IPS-18a (cell line): Measurements from ENCODE around the gene UBE2E2.
"Not testable (repeated sequence)": the region's sequence is repeated elsewhere in the genome, so short reads cannot be mapped to it uniquely, and the experiment has no call there.

Source experiments
- H3K27ac ChIP-seq: one replicate; pipeline ENCODE4 v1.5.1; 2013; ENCODE audit warnings: low read length
- H3K27me3 ChIP-seq: one replicate; pipeline ENCODE4 v1.6.1; 2013; ENCODE audit warnings: mild to moderate bottlenecking, low read length; ENCODE audit not compliant: control insufficient read depth, insufficient read depth
- H3K36me3 ChIP-seq: one replicate; pipeline ENCODE4 v1.6.1; 2013; ENCODE audit warnings: low read depth, low read length; ENCODE audit not compliant: control insufficient read depth
- H3K4me1 ChIP-seq: one replicate; pipeline ENCODE4 v1.6.1; 2013; ENCODE audit warnings: low read depth, low read length; ENCODE audit not compliant: control insufficient read depth
- H3K4me3 ChIP-seq: one replicate; pipeline ENCODE4 v1.5.1; 2013; ENCODE audit warnings: low read length
- H3K9ac ChIP-seq: one replicate; pipeline ENCODE4 v1.6.1; 2013; ENCODE audit warnings: mild to moderate bottlenecking, low read length, moderate library complexity
- H3K9me3 ChIP-seq: one replicate; pipeline ENCODE4 v1.6.1; 2013; ENCODE audit warnings: low read depth, low read length; ENCODE audit not compliant: control insufficient read depth

UBE2E2 gene

GRCh38 chr3:23319366-23320312, 116.5 kb downstream of the UBE2E2 start:
- no peaks in the 10 kb centered on the region for H3K36me3 ChIP-seq
- no peaks in the 10 kb centered on the region for H3K4me1 ChIP-seq
- H3K9me3 ChIP-seq, result no peaks in the 10 kb centered on the region
- no peak overlapping the region for H3K9ac ChIP-seq
- no peak overlapping the region for H3K27ac ChIP-seq
- H3K4me3 ChIP-seq, result no peak overlapping the region
- H3K27me3 ChIP-seq, result no peaks in the 10 kb centered on the region

- no peaks in the 10 kb centered on the region for H3K36me3 ChIP-seq
- H3K9me3 ChIP-seq, result no peaks in the 10 kb centered on the region
- H3K9ac ChIP-seq, result no peak overlapping the region
- no peaks in the 10 kb centered on the region for H3K27me3 ChIP-seq
- no peak overlapping the region for H3K27ac ChIP-seq
- no peaks in the 10 kb centered on the region for H3K4me1 ChIP-seq
- no peak overlapping the region for H3K4me3 ChIP-seq
Measured at GRCh38 chr3:23320586-23321570, 117.8 kb downstream of the UBE2E2 start.

GRCh38 chr3:23324745-23325144, 121.6 kb downstream of the UBE2E2 start:
- no peaks in the 10 kb centered on the region for H3K27me3 ChIP-seq
- no peaks in the 10 kb centered on the region for H3K4me1 ChIP-seq
- no peak overlapping the region for H3K4me3 ChIP-seq
- no peaks in the 10 kb centered on the region for H3K36me3 ChIP-seq
- H3K27ac ChIP-seq, result no peak overlapping the region
- no peaks in the 10 kb centered on the region for H3K9me3 ChIP-seq
- no peak overlapping the region for H3K9ac ChIP-seq

- Histone ChIP-seq H3K9me3 (no peaks in the 10 kb centered on the region), H3K36me3 (no peaks in the 10 kb centered on the region), H3K4me3 (no peak overlapping the region), H3K27ac (no peak overlapping the region), H3K27me3 (no peaks in the 10 kb centered on the region), H3K9ac (no peak overlapping the region), H3K4me1 (no peaks in the 10 kb centered on the region)
Measured at GRCh38 chr3:23325466-23326065, 122.4 kb downstream of the UBE2E2 start.

- Histone ChIP-seq H3K4me1 (no peaks in the 10 kb centered on the region), H3K36me3 (no peaks in the 10 kb centered on the region), H3K4me3 (no peak overlapping the region), H3K27ac (no peak overlapping the region), H3K9me3 (no peaks in the 10 kb centered on the region), H3K27me3 (no peaks in the 10 kb centered on the region), H3K9ac (no peak overlapping the region)
Measured at GRCh38 chr3:23329471-23330105, 126.5 kb downstream of the UBE2E2 start.

- Histone ChIP-seq H3K4me1 (no peaks in the 10 kb centered on the region), H3K36me3 (no peaks in the 10 kb centered on the region)
Measured at GRCh38 chr3:23330568-23330967, 127.4 kb downstream of the UBE2E2 start.

GRCh38 chr3:23331141-23331935, 128.2 kb downstream of the UBE2E2 start:
- H3K4me1 ChIP-seq, result no peaks in the 10 kb centered on the region
- no peak overlapping the region for H3K27ac ChIP-seq
- H3K4me3 ChIP-seq, result no peak overlapping the region
- H3K9me3 ChIP-seq, result no peaks in the 10 kb centered on the region
- H3K27me3 ChIP-seq, result no peaks in the 10 kb centered on the region
- no peak overlapping the region for H3K9ac ChIP-seq
- no peaks in the 10 kb centered on the region for H3K36me3 ChIP-seq

More at GRCh38 chr3:23330568-23330967, 127.4 kb downstream of the UBE2E2 start:
- Histone ChIP-seq H3K9me3 (no peaks in the 10 kb centered on the region), H3K27me3 (no peaks in the 10 kb centered on the region), H3K9ac (no peak overlapping the region), H3K27ac (no peak overlapping the region), H3K4me3 (no peak overlapping the region)

- Histone ChIP-seq H3K4me1 (no peaks in the 10 kb centered on the region), H3K27me3 (no peaks in the 10 kb centered on the region), H3K9me3 (no peaks in the 10 kb centered on the region), H3K4me3 (no peak overlapping the region), H3K36me3 (no peaks in the 10 kb centered on the region), H3K27ac (no peak overlapping the region), H3K9ac (no peak overlapping the region)
Measured at GRCh38 chr3:23333633-23334032, 130.5 kb downstream of the UBE2E2 start.

GRCh38 chr3:23336853-23337252, 133.7 kb downstream of the UBE2E2 start:
- not testable (repeated sequence) for H3K27ac ChIP-seq, H3K27me3 ChIP-seq, H3K36me3 ChIP-seq

GRCh38 chr3:23341147-23341838, 138.2 kb downstream of the UBE2E2 start:
- H3K36me3 ChIP-seq, result no peaks in the 10 kb centered on the region
- H3K9ac ChIP-seq, result no peak overlapping the region
- no peaks in the 10 kb centered on the region for H3K9me3 ChIP-seq
- no peak overlapping the region for H3K27ac ChIP-seq
- no peaks in the 10 kb centered on the region for H3K27me3 ChIP-seq
- H3K4me1 ChIP-seq, result peaks cover 6% of the 10 kb centered on the region
- H3K4me3 ChIP-seq, result no peak overlapping the region

More at GRCh38 chr3:23336853-23337252, 133.7 kb downstream of the UBE2E2 start:
- H3K9ac ChIP-seq, H3K4me1 ChIP-seq, H3K4me3 ChIP-seq, H3K9me3 ChIP-seq: not testable (repeated sequence)
